Muscle of back (tissue), 11 donors: ENCODE measurements around the gene DPP10. TPM values are rescaled to one million over a fixed set of nuclear protein-coding genes. Genes with fewer than 3 reads are reported as not detected.
"Not testable (repeated sequence)": the region's sequence is repeated elsewhere in the genome, so short reads cannot be mapped to it uniquely, and the experiment has no call there.

Experiments
- DNase-seq, 3 donors: peaks; one replicate each; pipeline versions ENCODE4 v3.0.0 to v3.0.0-alpha.2; 2013
- polyA plus RNA-seq, 10 donors: library from polyadenylated mRNA; unstranded; fragments of 120-200 nt; gene quantifications; one replicate each; pipeline ENCODE4 v1.2.1, GENCODE V29; 2013; ENCODE audit not compliant: insufficient read length in 10 of 10

The DPP10 gene
- polyA plus RNA-seq, 10 donors = 0.09 to 4.7 (median 0.55) TPM

DNA sequence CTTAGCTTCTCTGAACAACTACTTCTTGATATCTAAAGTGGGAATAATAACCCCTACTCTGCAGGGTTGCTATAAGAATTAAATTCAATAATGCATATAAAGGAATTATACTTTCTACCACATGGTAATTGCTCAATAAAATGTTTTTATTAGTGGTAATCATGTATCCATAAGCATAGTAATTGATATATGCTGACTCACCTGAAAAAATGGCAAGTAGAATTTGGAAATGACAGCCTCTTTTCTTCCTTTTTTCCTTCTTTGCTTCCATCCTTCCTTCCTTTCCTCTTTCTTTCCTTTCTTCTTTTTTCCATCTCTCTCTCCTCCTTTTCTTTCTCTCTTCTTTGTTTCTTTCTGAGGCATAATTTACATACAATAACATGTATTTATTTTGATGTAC is 65.3 kb downstream of the DPP10 start:
- no peak for DNase-seq

DNA sequence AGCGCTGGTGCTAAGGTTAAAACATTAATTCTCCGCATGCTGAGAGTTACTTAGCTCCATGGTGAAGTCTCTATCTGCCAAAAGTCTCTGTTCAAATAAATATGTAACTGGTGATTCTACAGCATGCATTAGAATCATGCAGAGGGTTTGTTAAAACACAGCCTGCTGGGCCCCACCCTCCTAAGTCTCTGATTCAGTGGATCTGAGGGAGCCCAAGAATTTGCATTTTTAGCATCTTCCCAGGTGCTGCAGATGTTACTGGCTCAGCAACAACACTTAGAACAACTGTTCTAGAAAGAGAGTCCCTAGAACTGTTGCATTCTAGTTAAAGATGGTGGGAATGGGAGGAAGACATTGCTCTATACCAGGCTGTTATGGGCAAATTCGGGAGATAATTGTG is 73.4 kb downstream of the DPP10 start:
- no peak for DNase-seq

DNA sequence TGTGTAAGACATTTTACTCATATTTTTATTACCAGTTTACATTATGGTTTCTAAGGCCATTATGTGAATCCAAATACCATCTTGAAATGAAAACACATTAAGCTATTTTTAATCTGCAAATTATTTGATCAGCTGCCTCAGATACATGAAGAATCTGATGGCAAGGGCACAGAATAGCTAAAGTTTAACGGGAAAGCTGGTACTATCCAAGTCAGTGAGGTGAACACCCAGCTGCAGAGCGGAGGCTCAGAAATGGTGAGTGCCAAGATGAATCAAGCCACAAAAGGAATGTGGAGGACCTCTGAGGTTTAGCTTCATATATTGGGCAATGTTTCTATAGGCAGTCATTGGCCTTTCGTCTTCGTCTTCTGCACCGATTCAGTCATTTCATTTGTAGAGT is 75.1 kb downstream of the DPP10 start:
- DNase-seq = no peak

- DNase-seq = no peak
These were observed 76.3 kb downstream of the DPP10 start for GRCh38 chr2:114518738-114519137.

DNA sequence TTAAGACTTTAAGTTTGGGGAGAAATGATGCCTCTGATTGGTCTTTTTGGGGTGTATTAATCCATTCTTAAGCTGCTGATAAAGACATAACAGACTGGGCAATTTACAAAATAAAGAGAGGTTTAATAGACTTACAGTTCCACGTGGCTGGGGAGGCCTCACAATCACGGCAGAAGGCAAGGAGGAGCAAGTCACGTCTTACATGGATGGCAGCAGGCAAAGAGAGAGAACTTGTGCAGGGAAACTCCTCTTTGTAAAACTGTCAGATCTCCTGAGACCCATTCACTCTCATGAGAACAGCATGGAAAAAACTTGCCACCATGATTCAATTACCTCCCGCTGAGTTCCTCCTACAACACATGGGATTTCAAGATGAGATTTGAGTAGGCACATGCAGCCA is 80.2 kb downstream of the DPP10 start:
- DNase-seq = not testable (repeated sequence)

GRCh38 chr2:114525955-114526354 is 83.5 kb downstream of the DPP10 start:
- DNase-seq = no peak

- DNase-seq = no peak
These were observed 84.4 kb downstream of the DPP10 start for GRCh38 chr2:114526841-114527240.

DNA sequence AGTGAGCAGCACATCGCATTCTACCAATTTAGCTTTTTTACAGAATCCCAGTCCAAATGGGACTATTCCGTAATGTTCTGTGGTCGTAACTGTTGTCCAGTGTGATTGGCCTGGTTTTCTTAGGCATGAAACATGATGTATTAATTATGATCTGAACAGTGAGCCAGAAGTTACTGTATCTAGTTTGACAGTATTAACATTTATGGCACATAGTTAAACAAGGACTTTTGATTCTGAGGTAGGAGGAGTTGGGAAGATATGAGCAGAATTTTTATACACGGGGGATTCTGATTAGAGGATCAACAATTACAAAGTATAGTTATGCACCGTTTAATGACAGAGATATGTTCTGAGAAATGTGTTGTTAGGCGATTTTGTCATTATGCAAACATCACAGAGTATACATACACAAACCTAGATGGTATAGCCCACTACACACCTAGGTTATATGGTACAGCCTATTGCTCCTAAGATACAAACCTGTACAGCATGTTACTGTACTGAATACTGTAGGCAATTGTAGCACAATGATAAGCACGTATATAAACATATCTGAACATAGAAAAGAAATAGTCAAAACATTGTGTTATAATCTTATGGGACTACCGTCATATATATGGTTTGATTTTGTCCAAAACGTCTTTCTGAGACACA is 85.0 kb downstream of the DPP10 start:
- DNase-seq = no peak

DNA sequence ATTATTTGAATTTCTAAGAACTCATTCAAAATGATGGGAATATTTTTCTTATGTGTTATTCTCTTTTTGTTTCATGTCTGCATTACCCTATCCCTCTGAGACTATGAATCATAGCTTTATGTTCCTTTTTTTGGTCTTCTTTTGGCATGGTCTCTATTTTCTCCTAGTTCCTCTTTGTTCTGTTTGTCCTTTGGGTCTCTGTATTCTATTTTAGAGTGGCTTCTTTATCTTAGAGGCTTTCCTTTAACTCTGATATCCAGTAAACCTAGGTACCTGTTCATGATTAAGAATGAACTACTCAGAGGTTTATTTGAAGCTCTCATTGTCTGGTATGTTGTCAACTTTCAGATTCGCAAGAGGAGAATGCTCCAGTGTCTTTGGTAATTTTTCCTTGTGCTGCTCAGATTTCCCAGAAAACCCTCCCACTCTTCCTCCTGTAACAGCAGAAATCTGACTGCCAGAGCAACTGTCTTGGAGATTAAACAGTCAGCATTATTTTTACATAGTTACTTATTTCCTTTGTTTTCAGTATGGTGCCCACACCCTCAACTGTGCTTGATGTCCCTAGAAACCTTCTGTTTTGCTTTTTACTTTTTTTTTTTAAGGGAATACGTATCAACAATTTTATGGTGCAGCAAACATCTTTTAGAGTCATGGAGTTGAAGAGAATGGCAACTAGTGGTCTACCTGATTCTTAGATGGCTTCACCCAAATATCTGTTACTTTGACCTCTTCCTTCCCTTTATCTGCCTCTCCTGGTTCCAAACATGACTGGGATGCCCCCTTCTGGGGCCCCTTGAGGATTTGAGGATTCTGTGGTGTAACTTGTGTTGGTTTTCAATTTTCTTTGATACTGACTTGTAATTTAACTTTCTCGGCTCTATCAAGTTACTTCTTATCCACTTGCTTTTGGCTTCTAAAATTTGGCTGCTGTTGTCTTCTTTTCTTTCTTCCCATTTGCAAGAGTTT is 92.0 kb downstream of the DPP10 start:
- peak; percentile 17 to 72 (median 45) for DNase-seq

GRCh38 chr2:114537777-114538176 is 95.3 kb downstream of the DPP10 start:
- DNase-seq = no peak

DNA sequence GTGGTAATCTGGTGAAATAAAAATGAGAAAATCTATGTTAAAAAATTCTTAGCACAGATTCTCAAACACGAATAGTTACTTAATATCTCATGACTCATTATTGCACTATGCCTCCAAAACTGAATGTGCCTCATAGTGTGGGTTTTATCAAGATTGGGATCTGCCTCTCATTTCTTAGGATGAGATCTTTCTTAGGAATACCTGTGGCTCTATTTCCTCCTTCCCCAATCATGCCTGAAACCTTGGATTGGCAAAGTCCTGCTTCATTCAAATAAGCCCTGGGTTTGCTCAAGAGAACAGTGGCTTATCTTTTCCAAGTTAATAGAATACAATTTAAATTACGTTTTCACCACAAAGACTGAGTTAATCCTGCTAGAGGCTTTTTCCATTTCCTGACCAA is 100.3 kb downstream of the DPP10 start:
- peak in 1 of 3 donors; percentile 7 for DNase-seq

GRCh38 chr2:114543236-114543766 is 100.9 kb downstream of the DPP10 start:
- DNase-seq = peak; percentile 40 to 82 (median 68)

DNA sequence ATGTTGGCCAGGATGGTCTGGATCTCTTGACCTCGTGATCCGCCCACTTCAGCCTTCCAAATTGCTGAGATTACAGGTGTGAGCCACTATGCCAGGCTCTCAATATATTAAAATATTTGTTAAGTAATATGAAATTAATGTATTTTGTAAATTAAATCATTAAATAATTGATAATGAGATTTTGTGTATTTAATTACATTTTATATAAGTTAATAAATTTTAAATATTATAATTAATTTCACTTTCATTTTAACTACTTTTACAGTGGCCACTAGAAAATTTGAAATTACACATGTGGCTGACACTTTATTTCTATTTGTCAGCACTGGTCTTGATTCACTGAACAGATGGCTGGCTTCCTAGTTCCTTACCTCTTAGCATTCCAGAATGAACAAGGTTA is 102.6 kb downstream of the DPP10 start:
- no peak for DNase-seq

- DNase-seq = no peak
These were observed 104.1 kb downstream of the DPP10 start for GRCh38 chr2:114546531-114546930.

DNA sequence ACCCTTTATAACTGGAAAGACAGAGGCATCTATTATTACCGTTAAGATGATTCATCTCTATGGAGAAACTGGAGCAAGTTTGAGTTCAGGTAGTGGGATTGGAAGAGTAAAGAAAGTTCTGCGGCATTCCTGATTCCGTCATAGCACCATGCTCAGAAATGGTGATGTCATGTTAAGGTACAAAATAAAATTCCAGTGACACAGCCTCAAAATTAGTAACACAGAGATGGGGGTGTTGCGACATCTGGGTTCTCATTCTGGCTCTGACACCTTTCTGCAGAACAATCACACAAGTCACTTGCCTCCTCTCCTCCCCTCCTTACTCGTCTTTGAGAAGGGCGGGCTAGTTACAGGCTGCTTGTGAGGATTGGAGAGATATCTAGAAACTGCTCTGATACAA is 105.7 kb downstream of the DPP10 start:
- no peak for DNase-seq

- DNase-seq = no peak
These were observed 107.9 kb downstream of the DPP10 start for GRCh38 chr2:114550364-114550763.

- peak; percentile 37 to 80 (median 64) for DNase-seq
These were observed 108.7 kb downstream of the DPP10 start for GRCh38 chr2:114550895-114551793.

DNA sequence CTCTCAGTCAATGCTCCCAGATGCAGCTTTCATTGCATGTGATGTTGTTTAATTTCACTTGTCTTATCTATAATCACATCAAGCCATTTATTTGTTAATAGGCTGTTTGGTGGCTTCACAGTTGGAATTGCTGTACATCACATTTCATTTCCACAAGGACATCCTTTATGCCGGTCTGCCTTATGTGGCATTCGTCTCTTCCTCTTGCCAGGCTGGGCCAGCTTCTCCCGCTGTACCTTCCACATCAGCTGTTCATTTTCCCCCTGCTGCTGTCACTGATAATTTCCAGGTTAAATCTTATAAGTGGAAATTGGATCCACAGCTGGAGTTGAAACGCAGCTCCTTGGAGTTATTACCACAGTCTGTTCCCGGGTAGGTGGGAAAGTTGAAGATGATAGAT is 110.6 kb downstream of the DPP10 start:
- DNase-seq = no peak

- DNase-seq = no peak
These were observed 126.7 kb downstream of the DPP10 start for GRCh38 chr2:114569166-114569565.

GRCh38 chr2:114577657-114578056 is 135.2 kb downstream of the DPP10 start:
- DNase-seq = no peak

GRCh38 chr2:114579542-114579941 is 137.1 kb downstream of the DPP10 start:
- DNase-seq = no peak

GRCh38 chr2:114580691-114581090 is 138.2 kb downstream of the DPP10 start:
- no peak for DNase-seq
